DMS79 (cell line): ENCODE data around the gene TPRG1L.
"Not testable (repeated sequence)": the region's sequence is repeated elsewhere in the genome, so short reads cannot be mapped to it uniquely, and the experiment has no call there.

Experiments used
- DNase-seq: peaks from one replicate; lab custom pipeline; 2025; lab: John Stamatoyannopoulos, UW

TPRG1L gene

GRCh38 chr1:3624200-3625136 is at the start of gene TPRG1L:
Gene TPRG1L, plus strand, starts transcription at chr1:3625015. Its CDS starts 58 bp downstream, at chr1:3625073.
- DNase-seq = peak; percentile 94

GRCh38 chr1:3575515-3575914 is 49.3 kb upstream of the TPRG1L start:
- DNase-seq = not testable (repeated sequence)

GRCh38 chr1:3575993-3576392 is 48.8 kb upstream of the TPRG1L start:
- DNase-seq = no peak

GRCh38 chr1:3577300-3577699 is 47.5 kb upstream of the TPRG1L start:
- peak; percentile 95 for DNase-seq

GRCh38 chr1:3577711-3578432 is 46.9 kb upstream of the TPRG1L start:
- no peak for DNase-seq

- no peak for DNase-seq
These were observed 46.4 kb upstream of the TPRG1L start for GRCh38 chr1:3578433-3578805.

GRCh38 chr1:3578906-3579305 is 45.9 kb upstream of the TPRG1L start:
- no peak for DNase-seq

- DNase-seq = no peak
These were observed 45.2 kb upstream of the TPRG1L start for GRCh38 chr1:3579626-3580025.

- no peak for DNase-seq
These were observed 44.6 kb upstream of the TPRG1L start for GRCh38 chr1:3580231-3580630.

GRCh38 chr1:3581296-3582036 is 43.3 kb upstream of the TPRG1L start:
- DNase-seq = no peak

GRCh38 chr1:3583751-3584150 is 41.1 kb upstream of the TPRG1L start:
- not testable (repeated sequence) for DNase-seq

GRCh38 chr1:3584915-3585314 is 39.9 kb upstream of the TPRG1L start:
- no peak for DNase-seq

- DNase-seq = not testable (repeated sequence)
These were observed 39.4 kb upstream of the TPRG1L start for GRCh38 chr1:3585353-3585868.

GRCh38 chr1:3585940-3586568 is 38.8 kb upstream of the TPRG1L start:
- DNase-seq = no peak

- no peak for DNase-seq
These were observed 37.6 kb upstream of the TPRG1L start for GRCh38 chr1:3586986-3587759.

- no peak for DNase-seq
These were observed 36.4 kb upstream of the TPRG1L start for GRCh38 chr1:3588395-3588794.

GRCh38 chr1:3590139-3590763 is 34.6 kb upstream of the TPRG1L start:
- no peak for DNase-seq

- DNase-seq = no peak
These were observed 33.6 kb upstream of the TPRG1L start for GRCh38 chr1:3590951-3591865.

GRCh38 chr1:3593334-3593733 is 31.5 kb upstream of the TPRG1L start:
- no peak for DNase-seq
